Osteocyte (in vitro differentiated cells): ENCODE results near the gene ZNF532. TPM values are rescaled to one million over a fixed set of nuclear protein-coding genes. Genes with fewer than 3 reads are reported as not detected.
A peak's percentile ranks its signal among the peaks of the same experiment; 100 is the strongest.

Experiments used
- DNase-seq: peaks from one replicate; pipeline ENCODE4 v3.0.0; 2021; ENCODE audit warnings: mixed read lengths; ENCODE audit not compliant: unreplicated experiment; ENCODE audit errors: extremely low spot score
- H3K27ac Mint-ChIP-seq: one replicate; pipeline ENCODE4 v1.8.0; 2021; ENCODE audit warnings: mild to moderate bottlenecking, mixed read lengths; ENCODE audit not compliant: unreplicated experiment
- H3K27me3 Mint-ChIP-seq: one replicate; pipeline ENCODE4 v1.8.0; 2021; ENCODE audit warnings: mixed read lengths; ENCODE audit not compliant: unreplicated experiment
- H3K36me3 Mint-ChIP-seq: one replicate; pipeline ENCODE4 v1.8.0; 2021; ENCODE audit warnings: mixed read lengths; ENCODE audit not compliant: unreplicated experiment
- H3K4me1 Mint-ChIP-seq: one replicate; pipeline ENCODE4 v1.8.0; 2021; ENCODE audit warnings: mixed read lengths; ENCODE audit not compliant: unreplicated experiment
- H3K4me3 Mint-ChIP-seq: one replicate; pipeline ENCODE4 v1.8.0; 2021; ENCODE audit warnings: mild to moderate bottlenecking, moderate library complexity, mixed read lengths; ENCODE audit not compliant: unreplicated experiment
- H3K9me3 Mint-ChIP-seq: one replicate; pipeline ENCODE4 v1.8.0; 2021; ENCODE audit warnings: mixed read lengths; ENCODE audit not compliant: unreplicated experiment
- CTCF ChIP-seq: fragments of 200-600 bp; sonication (generic); IDR thresholded peaks from 2 replicates; pipeline ENCODE4 v1.5.0; 2021; ENCODE audit warnings: antibody characterized with exemption, mild to moderate bottlenecking, moderate library complexity
- total RNA-seq: library from RNA; stranded (reverse); gene quantifications from 2 replicates; pipeline ENCODE4 v1.2.1, GENCODE V29; 2021

The ZNF532 gene
- total RNA-seq, 1 donor from 2014 or later: 92.7 TPM

- H3K4me1 Mint-ChIP-seq: peaks cover 69% of the 10 kb centered on the region
These were observed 127.9 kb downstream of the ZNF532 start for GRCh38 chr18:58992301-58993231.

GRCh38 chr18:58993260-58993659 lies 128.6 kb downstream of the ZNF532 start:
- DNase-seq: no peak
- Mint-ChIP-seq H3K27me3 (no peaks in the 10 kb centered on the region), H3K9me3 (peaks cover 9% of the 10 kb centered on the region), H3K4me3 (no peak overlapping the region), H3K27ac (peak overlapping the region; percentile 88), H3K4me1 (peaks cover 73% of the 10 kb centered on the region), H3K36me3 (peaks cover 5% of the 10 kb centered on the region)
- TF ChIP-seq CTCF: no peak

More at GRCh38 chr18:58992301-58993231, 127.9 kb downstream of the ZNF532 start:
- DNase-seq: no peak
- Mint-ChIP-seq H3K27ac (peak overlapping the region; percentile 88), H3K4me3 (no peak overlapping the region), H3K27me3 (no peaks in the 10 kb centered on the region), H3K9me3 (peaks cover 9% of the 10 kb centered on the region), H3K36me3 (peaks cover 5% of the 10 kb centered on the region)
- TF ChIP-seq CTCF: no peak

GRCh38 chr18:58995663-58996062 lies 131.0 kb downstream of the ZNF532 start:
- Mint-ChIP-seq H3K27ac (peak overlapping the region; percentile 88), H3K27me3 (no peaks in the 10 kb centered on the region), H3K36me3 (no peaks in the 10 kb centered on the region), H3K4me1 (peaks cover 82% of the 10 kb centered on the region), H3K4me3 (no peak overlapping the region), H3K9me3 (no peaks in the 10 kb centered on the region)
- no peak for TF ChIP-seq CTCF
- DNase-seq: no peak

- Mint-ChIP-seq H3K9me3 (no peaks in the 10 kb centered on the region), H3K4me3 (no peak overlapping the region)
These were observed 131.5 kb downstream of the ZNF532 start for GRCh38 chr18:58996131-58996641.

More at GRCh38 chr18:58996131-58996641, 131.5 kb downstream of the ZNF532 start:
- Mint-ChIP-seq H3K27me3 (no peaks in the 10 kb centered on the region), H3K27ac (peak overlapping the region; percentile 88), H3K4me1 (peaks cover 77% of the 10 kb centered on the region), H3K36me3 (no peaks in the 10 kb centered on the region)
- DNase-seq: no peak
- TF ChIP-seq CTCF: no peak
